Suppressor macrophage treated with lipopolysaccharide for 1 hour (primary cell): ENCODE results near the gene CGB5.
A peak's percentile ranks its signal among the peaks of the same experiment; 100 is the strongest.
"Not testable (repeated sequence)": the region's sequence is repeated elsewhere in the genome, so short reads cannot be mapped to it uniquely, and the experiment has no call there.

ENCODE experiments used
- DNase-seq, 3 donors: peaks; one replicate each; pipeline ENCODE4 v3.0.0-alpha.2; 2020 to 2022

CGB5 gene

GRCh38 chr19:49022116-49022515 is 21.5 kb upstream of the CGB5 start:
- peak; percentile 48 to 62 (median 51) for DNase-seq

GRCh38 chr19:49024233-49024632 is 19.4 kb upstream of the CGB5 start, which contains the start of gene CGB3:
Gene CGB3 (minus strand): TSS chr19:49024333. CDS start chr19:49023971, 362 bp downstream.
- DNase-seq: not testable (repeated sequence)

- not testable (repeated sequence) for DNase-seq
Observed at GRCh38 chr19:49025088-49025487, 18.6 kb upstream of the CGB5 start.

GRCh38 chr19:49025599-49025998 is 18.0 kb upstream of the CGB5 start:
- not testable (repeated sequence) for DNase-seq

- DNase-seq: not testable (repeated sequence)
Observed at GRCh38 chr19:49028686-49029085, 15.0 kb upstream of the CGB5 start.

GRCh38 chr19:49029749-49030148 is 13.9 kb upstream of the CGB5 start:
- DNase-seq: not testable (repeated sequence)

GRCh38 chr19:49030323-49030722 is 13.3 kb upstream of the CGB5 start:
- DNase-seq: not testable (repeated sequence)

- peak; percentile 44 to 57 (median 57) for DNase-seq
Observed at GRCh38 chr19:49031642-49032301, 11.9 kb upstream of the CGB5 start, which contains the start of gene CGB2. Gene CGB2 (plus strand): TSS chr19:49031890. CDS start chr19:49032096, 206 bp downstream.

- DNase-seq: peak; percentile 46 to 56 (median 55)
Observed at GRCh38 chr19:49036815-49037214, 6.8 kb upstream of the CGB5 start, which contains the start of gene CGB1. Gene CGB1 (minus strand): TSS chr19:49036895. CDS start chr19:49036711, 184 bp downstream.

GRCh38 chr19:49038111-49038510 is 5.5 kb upstream of the CGB5 start:
- DNase-seq: not testable (repeated sequence)

- DNase-seq: not testable (repeated sequence)
Observed at GRCh38 chr19:49038557-49039276, 4.9 kb upstream of the CGB5 start.

- DNase-seq: not testable (repeated sequence)
Observed at GRCh38 chr19:49039736-49040135, 3.9 kb upstream of the CGB5 start.

GRCh38 chr19:49042177-49042576 is 1.5 kb upstream of the CGB5 start:
- DNase-seq: no peak

GRCh38 chr19:49042666-49043065 is 982 bp upstream of the CGB5 start:
- not testable (repeated sequence) for DNase-seq

GRCh38 chr19:49049011-49049410 is 5.4 kb downstream of the CGB5 start, which contains the start of gene CGB8:
Gene CGB8 (minus strand): TSS chr19:49049111. CDS start chr19:49048739, 372 bp downstream.
- DNase-seq: not testable (repeated sequence)

- DNase-seq: not testable (repeated sequence)
Observed at GRCh38 chr19:49049834-49050233, 6.2 kb downstream of the CGB5 start.

- DNase-seq: not testable (repeated sequence)
Observed at GRCh38 chr19:49050376-49051033, 6.9 kb downstream of the CGB5 start.

GRCh38 chr19:49056101-49056901 is 12.7 kb downstream of the CGB5 start:
- peak; percentile 48 to 86 (median 69) for DNase-seq

GRCh38 chr19:49056902-49057596 is 13.4 kb downstream of the CGB5 start:
- peak in 1 of 3 donors; percentile 22 for DNase-seq

GRCh38 chr19:49057636-49058234 is 14.1 kb downstream of the CGB5 start, which contains the start of gene CGB7:
Gene CGB7 (minus strand): TSS chr19:49057749. CDS start chr19:49055375, 2,374 bp downstream.
- peak; percentile 60 to 79 (median 71) for DNase-seq

GRCh38 chr19:49058562-49058961 is 14.9 kb downstream of the CGB5 start:
- DNase-seq: no peak
